Suppressor macrophage treated with lipopolysaccharide for 4 hours (primary cell): ENCODE measurements around the gene TSHZ1.

ENCODE experiments used
- DNase-seq: peaks from one replicate; pipeline ENCODE4 v3.0.0-alpha.2; 2020

TSHZ1 gene

GRCh38 chr18:75279381-75279780 is 68.8 kb downstream of the TSHZ1 start:
- DNase-seq: no peak

- no peak for DNase-seq
These were observed 70.1 kb downstream of the TSHZ1 start for GRCh38 chr18:75280427-75281280.

DNA sequence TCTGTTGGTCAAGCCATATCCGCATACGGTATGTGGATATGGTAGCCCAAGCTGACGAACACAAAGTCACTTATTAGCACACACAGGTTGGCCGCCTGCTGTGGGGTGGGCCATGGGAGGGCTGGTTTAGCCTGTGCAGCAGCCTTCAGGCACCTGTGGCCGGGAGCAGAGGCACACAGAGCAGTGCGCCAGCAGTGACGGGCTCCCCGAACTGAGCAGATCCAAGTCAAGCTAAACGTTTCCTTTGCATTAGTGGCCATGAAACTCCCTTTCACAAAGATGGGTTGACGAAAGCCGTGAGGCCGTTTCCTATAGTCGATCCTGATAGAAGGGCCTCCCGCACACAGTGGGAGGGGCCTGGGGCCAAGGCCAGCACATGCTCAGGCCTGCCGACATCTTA is 72.1 kb downstream of the TSHZ1 start:
- no peak for DNase-seq

DNA sequence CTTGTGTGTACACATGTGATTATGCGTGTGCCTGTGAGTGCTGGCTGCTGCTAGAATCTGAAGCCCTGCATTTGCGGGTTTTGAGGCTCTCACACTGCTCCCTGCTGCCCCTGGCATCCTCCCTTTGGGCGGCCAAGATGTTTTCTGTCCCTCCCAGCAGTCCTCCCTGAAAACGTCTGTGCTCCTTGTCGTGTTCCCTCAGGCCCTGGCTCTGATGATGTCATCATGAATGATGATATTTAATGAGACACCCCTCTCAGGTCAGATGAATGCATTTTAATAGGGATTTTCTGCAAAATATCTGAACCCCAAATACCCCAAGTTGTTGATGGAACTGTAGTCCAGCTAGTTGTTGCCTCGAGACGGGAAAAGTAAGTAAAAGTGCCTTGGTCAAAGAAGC is 73.1 kb downstream of the TSHZ1 start:
- no peak for DNase-seq

DNA sequence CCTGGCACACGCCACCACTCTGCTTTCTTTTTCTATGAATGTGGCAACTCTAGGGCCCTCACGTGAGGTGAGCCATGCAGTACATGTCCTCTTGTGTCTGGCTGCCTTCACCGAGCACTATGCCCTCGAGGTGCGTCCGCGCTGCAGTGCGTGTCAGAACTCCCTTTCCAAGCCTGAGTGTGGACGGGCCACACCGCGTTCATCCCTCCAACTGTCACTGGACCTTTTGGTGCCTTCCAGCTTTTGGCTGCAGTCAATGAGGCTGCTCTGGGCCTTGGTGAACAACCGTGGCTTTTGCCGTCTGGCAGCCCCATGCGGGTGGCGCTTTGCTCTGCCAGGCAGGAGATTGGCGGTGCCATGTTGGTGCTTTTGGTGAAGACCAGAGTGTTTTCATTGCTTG is 74.0 kb downstream of the TSHZ1 start:
- DNase-seq: no peak

- no peak for DNase-seq
These were observed 75.3 kb downstream of the TSHZ1 start for GRCh38 chr18:75285876-75286275.

DNA sequence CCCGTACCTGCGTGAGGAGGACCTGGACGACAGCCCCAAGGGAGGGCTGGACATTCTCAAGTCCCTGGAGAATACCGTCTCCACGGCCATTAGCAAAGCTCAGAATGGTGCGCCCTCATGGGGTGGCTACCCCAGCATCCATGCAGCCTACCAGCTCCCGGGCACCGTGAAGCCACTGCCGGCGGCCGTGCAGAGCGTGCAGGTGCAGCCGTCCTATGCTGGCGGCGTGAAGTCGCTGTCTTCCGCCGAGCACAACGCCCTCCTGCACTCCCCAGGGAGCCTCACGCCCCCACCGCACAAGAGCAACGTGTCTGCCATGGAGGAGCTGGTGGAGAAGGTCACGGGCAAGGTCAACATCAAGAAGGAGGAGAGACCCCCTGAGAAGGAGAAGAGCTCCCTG is 76.4 kb downstream of the TSHZ1 start:
- DNase-seq: no peak

GRCh38 chr18:75287700-75288099 is 77.1 kb downstream of the TSHZ1 start:
- DNase-seq: no peak

DNA sequence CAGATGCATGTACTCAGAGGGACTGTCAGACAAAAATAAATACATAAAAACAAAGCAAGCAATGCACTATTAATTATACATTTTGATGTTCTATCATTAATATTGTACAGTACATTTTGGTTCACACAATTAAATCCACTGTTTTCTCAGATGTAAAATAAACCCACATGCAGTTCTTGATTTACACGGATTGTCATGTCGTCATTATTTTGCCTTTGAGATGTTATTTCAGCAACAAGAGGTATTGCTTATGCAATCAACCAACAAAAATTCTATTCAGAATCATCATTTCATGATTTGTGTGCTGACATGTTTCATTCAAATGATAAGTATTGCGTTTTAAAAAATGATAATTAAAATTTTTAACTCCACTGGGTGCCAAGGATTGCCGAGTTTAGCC is 79.2 kb downstream of the TSHZ1 start:
- no peak for DNase-seq

DNA sequence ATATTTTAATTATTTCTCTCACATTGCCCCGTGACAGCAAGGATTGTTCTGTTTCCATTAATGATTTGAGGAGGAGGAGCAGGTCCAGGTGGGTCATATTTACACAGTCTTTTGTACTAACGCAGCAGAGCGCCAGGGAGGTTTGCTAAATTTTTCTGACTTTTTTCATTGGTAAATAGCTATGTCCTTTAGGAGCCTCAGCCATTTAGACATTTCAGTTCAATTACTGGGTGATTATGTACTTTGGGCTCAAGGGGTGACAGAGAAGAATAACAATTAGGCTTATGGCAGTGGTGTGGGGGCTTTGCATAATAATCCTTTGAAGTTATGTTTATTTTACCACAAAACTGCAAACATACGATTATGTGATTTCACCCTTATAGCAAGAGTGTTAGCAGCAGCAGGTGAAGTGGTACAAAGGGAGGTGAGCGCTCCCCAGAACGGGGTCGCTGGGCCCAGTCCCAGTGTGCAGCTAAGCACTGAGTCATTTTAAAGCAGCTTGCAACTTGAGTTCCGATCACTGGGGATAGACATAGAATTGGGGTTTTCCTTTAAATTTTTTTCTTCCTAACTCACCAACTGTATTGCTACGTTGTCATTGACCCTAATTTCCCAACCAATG is 80.3 kb downstream of the TSHZ1 start:
- DNase-seq: no peak

- no peak for DNase-seq
These were observed 80.9 kb downstream of the TSHZ1 start for GRCh38 chr18:75291460-75291859.

GRCh38 chr18:75293591-75293990 is 83.0 kb downstream of the TSHZ1 start:
- no peak for DNase-seq

DNA sequence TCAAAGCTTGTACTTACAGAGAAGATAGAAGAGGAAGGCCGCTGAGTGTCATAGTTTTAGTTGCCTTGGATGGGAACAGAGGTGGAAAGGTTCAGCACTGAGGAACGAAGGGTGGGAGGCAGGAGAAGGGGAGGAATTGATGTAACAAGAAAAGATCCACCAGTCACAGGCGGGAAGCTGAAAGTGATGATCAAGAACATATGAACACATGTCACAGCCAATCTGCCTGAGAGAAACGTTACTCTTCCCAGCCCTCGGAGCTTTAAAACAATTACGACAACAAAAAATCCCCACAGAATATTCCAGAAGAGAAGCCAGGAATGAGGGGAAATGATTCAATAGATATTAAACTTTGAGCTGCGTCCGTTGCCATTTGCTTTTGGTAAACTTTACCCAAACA is 87.1 kb downstream of the TSHZ1 start:
- DNase-seq: no peak

- DNase-seq: no peak
These were observed 94.3 kb downstream of the TSHZ1 start for GRCh38 chr18:75304678-75305557.

DNA sequence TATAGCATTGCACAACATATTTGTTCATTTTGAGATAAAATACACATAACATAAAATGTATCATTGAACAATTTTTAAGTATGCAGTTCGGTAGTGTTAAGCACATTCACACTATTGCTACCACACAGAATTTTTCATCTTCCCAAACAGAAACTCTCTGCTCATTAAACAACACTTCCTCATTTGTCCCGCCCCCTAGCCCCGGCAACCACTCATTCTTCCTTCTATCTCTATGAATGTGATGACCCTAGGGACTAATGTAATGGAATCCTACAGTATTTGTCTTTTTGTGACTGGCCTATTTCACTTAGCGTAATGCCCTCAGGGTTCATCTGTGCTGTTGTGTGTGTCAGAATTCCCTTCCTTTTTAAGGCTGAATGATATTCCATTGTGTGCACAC is 95.4 kb downstream of the TSHZ1 start:
- DNase-seq: no peak

- DNase-seq: peak; percentile 86
These were observed 96.9 kb downstream of the TSHZ1 start for GRCh38 chr18:75307530-75307929.

DNA sequence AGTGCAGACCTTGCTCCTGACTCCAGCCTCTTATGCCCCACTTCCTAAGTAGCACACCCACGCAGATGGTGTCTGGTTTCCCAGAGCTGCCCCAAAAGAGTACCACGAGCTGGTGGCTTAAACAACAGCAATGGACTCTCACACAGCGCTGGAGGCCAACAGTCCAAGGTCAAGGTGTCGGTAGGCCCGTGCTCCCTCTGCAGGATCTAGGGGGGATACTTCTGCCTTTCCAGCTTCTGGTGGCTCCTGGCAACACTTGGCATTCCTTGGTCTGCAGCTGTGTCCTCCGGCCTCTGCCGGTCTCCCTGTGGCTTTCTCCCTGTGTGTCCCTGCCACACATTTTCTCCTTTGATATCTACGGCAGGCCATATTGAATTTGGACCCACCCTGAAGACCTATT is 99.0 kb downstream of the TSHZ1 start:
- no peak for DNase-seq

GRCh38 chr18:75314117-75314516 is 103.5 kb downstream of the TSHZ1 start:
- no peak for DNase-seq

- DNase-seq: no peak
These were observed 104.0 kb downstream of the TSHZ1 start for GRCh38 chr18:75314606-75315005.

DNA sequence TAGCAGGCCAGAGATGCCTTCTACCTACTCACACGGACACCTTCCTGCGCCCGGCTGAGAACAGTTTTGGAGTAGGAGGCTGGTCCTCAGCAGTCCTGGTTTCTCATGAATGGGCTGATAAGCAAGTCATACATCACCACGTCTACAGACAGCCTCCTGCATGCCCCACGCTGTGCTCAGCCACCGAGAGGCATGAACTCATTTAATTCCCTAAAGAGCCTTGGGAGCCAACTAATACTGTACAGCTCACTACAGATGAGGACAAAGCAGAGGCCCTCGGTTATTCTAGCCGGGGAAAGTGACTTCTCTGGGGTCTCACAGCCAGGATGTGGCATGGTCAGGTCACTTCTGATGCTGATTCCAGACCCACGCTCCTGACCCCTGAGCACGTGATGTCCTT is 105.6 kb downstream of the TSHZ1 start:
- no peak for DNase-seq

DNA sequence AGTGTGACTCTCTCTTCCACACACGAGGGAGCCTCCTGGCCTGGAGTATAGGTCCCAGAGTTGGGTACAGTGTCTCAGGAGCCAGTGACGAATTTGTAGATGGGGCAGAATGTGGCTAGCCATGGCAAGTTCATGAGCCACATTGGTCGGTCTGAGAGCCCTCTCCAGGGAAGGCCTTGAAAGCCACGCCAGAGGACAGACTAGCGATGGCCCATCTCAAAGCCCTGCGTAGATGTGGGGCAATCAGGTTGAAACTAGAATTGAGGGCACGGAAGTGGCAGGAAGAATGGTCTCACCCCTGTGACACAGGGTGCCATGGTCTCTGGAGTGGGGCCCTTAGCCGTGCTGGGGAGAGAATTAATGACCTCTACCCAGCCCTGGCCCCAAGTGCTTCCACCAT is 106.2 kb downstream of the TSHZ1 start:
- DNase-seq: no peak

GRCh38 chr18:75317300-75317699 is 106.7 kb downstream of the TSHZ1 start:
- no peak for DNase-seq

DNA sequence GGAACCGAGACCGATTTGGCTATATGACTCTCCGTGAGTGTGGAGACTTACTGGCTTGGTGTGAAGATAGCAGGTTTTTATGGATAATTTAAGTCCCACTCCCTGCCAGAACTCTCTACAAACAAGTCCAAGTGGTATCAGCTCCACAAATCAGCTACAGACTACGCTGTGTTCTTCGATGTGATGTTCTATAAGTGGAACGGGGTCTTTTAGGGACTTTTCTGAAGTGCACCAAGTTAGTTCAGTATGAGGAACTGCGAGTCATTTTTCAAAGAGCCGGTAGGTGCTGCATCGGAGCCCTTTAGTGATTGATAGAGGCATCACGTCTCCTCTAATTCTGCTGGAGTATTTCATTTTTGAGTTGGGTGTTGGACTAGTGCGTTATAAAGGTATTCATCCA is 107.1 kb downstream of the TSHZ1 start:
- DNase-seq: no peak

DNA sequence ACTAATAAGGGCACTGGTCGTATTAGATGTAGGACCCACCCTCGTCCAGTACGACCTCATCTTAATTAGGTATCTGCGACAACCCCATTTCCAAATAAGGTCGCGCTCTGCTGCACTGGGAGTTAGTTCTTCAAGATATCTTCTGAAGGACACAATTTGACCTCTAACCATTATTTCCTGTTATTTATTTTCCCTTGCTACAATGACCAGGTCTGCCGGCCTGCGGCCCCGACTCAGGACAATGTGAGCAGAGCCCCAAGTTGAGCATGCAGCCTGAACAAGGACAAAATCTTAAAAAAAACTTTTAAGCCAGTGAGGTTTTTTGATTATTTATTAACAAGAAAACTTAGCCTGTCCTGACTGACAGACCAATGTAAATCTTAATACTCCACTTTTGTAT is 109.3 kb downstream of the TSHZ1 start:
- DNase-seq: no peak
